ENCODE data around the gene LGMN.
"Not testable (repeated sequence)": the region's sequence is repeated elsewhere in the genome, so short reads cannot be mapped to it uniquely, and the experiment has no call there.

The LGMN gene

GRCh38 chr14:92759679-92760523 lies 11.5 kb upstream of the LGMN start:
- DNase-seq = no peak

- peak; percentile 14 for DNase-seq
Measured at GRCh38 chr14:92759300-92759678, 10.9 kb upstream of the LGMN start.

- DNase-seq = no peak
Measured at GRCh38 chr14:92756446-92756845, 8.0 kb upstream of the LGMN start.

- peak; percentile 34 for DNase-seq
Measured at GRCh38 chr14:92755495-92755894, 7.1 kb upstream of the LGMN start.

GRCh38 chr14:92754966-92755365 lies 6.5 kb upstream of the LGMN start:
- no peak for DNase-seq

- DNase-seq = no peak
Measured at GRCh38 chr14:92753250-92753649, 4.8 kb upstream of the LGMN start.

GRCh38 chr14:92751819-92752218 lies 3.4 kb upstream of the LGMN start:
- no peak for DNase-seq

- no peak for DNase-seq
Measured at GRCh38 chr14:92750994-92751400, 2.6 kb upstream of the LGMN start.

GRCh38 chr14:92750222-92750728 lies 1.8 kb upstream of the LGMN start:
- DNase-seq = not testable (repeated sequence)

- DNase-seq = peak; percentile 12
Measured at GRCh38 chr14:92747701-92748258, 647 bp downstream of the LGMN start.

- DNase-seq = no peak
Measured at GRCh38 chr14:92744198-92744597, 4.2 kb downstream of the LGMN start.

- DNase-seq = no peak
Measured at GRCh38 chr14:92740440-92740839, 8.0 kb downstream of the LGMN start.

GRCh38 chr14:92737619-92738188 lies 10.7 kb downstream of the LGMN start:
- no peak for DNase-seq

- DNase-seq = no peak
Measured at GRCh38 chr14:92737206-92737605, 11.2 kb downstream of the LGMN start.

GRCh38 chr14:92735344-92735743 lies 13.1 kb downstream of the LGMN start:
- DNase-seq = no peak

GRCh38 chr14:92734618-92735017 lies 13.8 kb downstream of the LGMN start:
- DNase-seq = no peak

GRCh38 chr14:92733007-92733406 lies 15.4 kb downstream of the LGMN start:
- no peak for DNase-seq

- DNase-seq = no peak
Measured at GRCh38 chr14:92731622-92732115, 16.8 kb downstream of the LGMN start.

- peak; percentile 95 for DNase-seq
Measured at GRCh38 chr14:92729634-92730358, 18.6 kb downstream of the LGMN start.

GRCh38 chr14:92728759-92729364 lies 19.6 kb downstream of the LGMN start:
- DNase-seq = peak; percentile 51

- no peak for DNase-seq
Measured at GRCh38 chr14:92726933-92727262, 21.5 kb downstream of the LGMN start.

- peak; percentile 97 for DNase-seq
Measured at GRCh38 chr14:92726135-92726932, 22.1 kb downstream of the LGMN start.

Data from HCEC 1CT (cell line).